Loucy (cell line): ENCODE data around the gene LRIT3.
A peak's percentile ranks its signal among the peaks of the same experiment; 100 is the strongest.

ENCODE experiments used
- H2AFZ ChIP-seq: fragments of 200-600 bp; sonication (generic); 2 replicates; pipeline ENCODE4 v1.6.0; 2016; ENCODE audit warnings: antibody characterized with exemption, mild to moderate bottlenecking, low read length, moderate library complexity
- H3F3A ChIP-seq: fragments of 200-600 bp; 2 replicates; pipeline ENCODE4 v1.6.0; 2016; ENCODE audit warnings: antibody characterized with exemption, low read depth, mild to moderate bottlenecking
- H3K27me3 ChIP-seq: fragments of 200-600 bp; sonication (generic); 2 replicates; pipeline ENCODE4 v1.6.1; 2014; ENCODE audit warnings: low read length, mild to moderate bottlenecking; ENCODE audit not compliant: insufficient read depth, poor library complexity, severe bottlenecking
- H3K36me3 ChIP-seq: fragments of 200-600 bp; sonication (generic); 2 replicates; pipeline ENCODE4 v1.6.1; 2016; ENCODE audit warnings: low read length; ENCODE audit not compliant: insufficient read depth
- H3K4me1 ChIP-seq: fragments of 200-600 bp; sonication (generic); 2 replicates; pipeline ENCODE4 v1.5.1; 2014; ENCODE audit warnings: low read length, mild to moderate bottlenecking; ENCODE audit not compliant: insufficient read depth, poor library complexity, severe bottlenecking
- H3K4me2 ChIP-seq: fragments of 200-600 bp; sonication (generic); 2 replicates; pipeline ENCODE4 v1.6.0; 2014; ENCODE audit warnings: antibody characterized with exemption, low read length, low read depth, mild to moderate bottlenecking; ENCODE audit not compliant: poor library complexity, severe bottlenecking
- H3K4me3 ChIP-seq: fragments of 200-600 bp; sonication (generic); 2 replicates; pipeline ENCODE4 v1.5.1; 2014; ENCODE audit warnings: low read length, mild to moderate bottlenecking, mixed read lengths; ENCODE audit not compliant: poor library complexity, severe bottlenecking
- H3K79me2 ChIP-seq: fragments of 200-600 bp; sonication (generic); 2 replicates; pipeline ENCODE4 v1.6.1; 2014; ENCODE audit warnings: low read length; ENCODE audit not compliant: insufficient read depth
- H3K9ac ChIP-seq: fragments of 200-600 bp; sonication (generic); 2 replicates; pipeline ENCODE4 v1.6.0; 2014; ENCODE audit warnings: mild to moderate bottlenecking, low read depth, low read length, moderate library complexity; ENCODE audit not compliant: poor library complexity, severe bottlenecking
- H3K9me2 ChIP-seq: fragments of 200-600 bp; sonication (generic); replicated peaks from 2 replicates; pipeline ENCODE4 v1.6.1; 2016; ENCODE audit warnings: low read depth, low read length, mixed read lengths
- H3K9me3 ChIP-seq: fragments of 200-600 bp; sonication (generic); 2 replicates; pipeline ENCODE4 v1.6.1; 2014; ENCODE audit warnings: mild to moderate bottlenecking, antibody characterized with exemption, low read length, low read depth; ENCODE audit not compliant: insufficient read depth
- H4K20me1 ChIP-seq: fragments of 200-600 bp; sonication (generic); 2 replicates; pipeline ENCODE4 v1.6.0; 2014; ENCODE audit warnings: antibody characterized with exemption, low read length, mild to moderate bottlenecking; ENCODE audit not compliant: insufficient read depth, poor library complexity, severe bottlenecking
- EZH2phosphoT487 ChIP-seq: fragments of 200-600 bp; IDR thresholded peaks from 2 replicates; pipeline ENCODE4 v1.6.1; 2018; ENCODE audit warnings: antibody characterized with exemption, mild to moderate bottlenecking, moderate library complexity, borderline replicate concordance
- TF ChIP-seq, protein P1 (sequence below): fragments of 200-600 bp; sonication (generic); conservative IDR thresholded peaks from 2 replicates; pipeline ENCODE4 v1.5.1; 2014; ENCODE audit warnings: mild to moderate bottlenecking, antibody characterized with exemption, low read length

LRIT3 gene

DNA sequence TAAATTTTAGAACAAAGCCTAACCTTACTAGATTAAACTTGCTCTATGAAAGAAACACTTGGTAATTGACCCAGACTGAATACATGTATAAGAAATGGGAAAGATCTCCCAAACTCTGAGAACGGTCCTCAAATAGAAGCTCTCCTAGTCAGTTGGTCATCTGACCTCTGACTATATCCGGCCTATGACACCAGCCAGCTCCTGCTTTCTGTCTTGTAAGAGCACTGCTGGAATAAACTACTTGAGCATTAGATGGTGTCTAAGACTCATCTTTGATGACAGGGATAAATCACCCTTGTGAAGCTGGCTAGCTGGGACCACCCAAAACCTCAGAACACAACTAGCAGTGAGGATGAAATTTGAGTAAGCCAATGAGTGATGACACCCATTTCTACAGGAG lies 24.2 kb downstream of the LRIT3 start:
- Histone ChIP-seq H3F3A (no peaks in the 10 kb centered on the region), H2AFZ (no peak overlapping the region), H3K9ac (no peak overlapping the region)

DNA sequence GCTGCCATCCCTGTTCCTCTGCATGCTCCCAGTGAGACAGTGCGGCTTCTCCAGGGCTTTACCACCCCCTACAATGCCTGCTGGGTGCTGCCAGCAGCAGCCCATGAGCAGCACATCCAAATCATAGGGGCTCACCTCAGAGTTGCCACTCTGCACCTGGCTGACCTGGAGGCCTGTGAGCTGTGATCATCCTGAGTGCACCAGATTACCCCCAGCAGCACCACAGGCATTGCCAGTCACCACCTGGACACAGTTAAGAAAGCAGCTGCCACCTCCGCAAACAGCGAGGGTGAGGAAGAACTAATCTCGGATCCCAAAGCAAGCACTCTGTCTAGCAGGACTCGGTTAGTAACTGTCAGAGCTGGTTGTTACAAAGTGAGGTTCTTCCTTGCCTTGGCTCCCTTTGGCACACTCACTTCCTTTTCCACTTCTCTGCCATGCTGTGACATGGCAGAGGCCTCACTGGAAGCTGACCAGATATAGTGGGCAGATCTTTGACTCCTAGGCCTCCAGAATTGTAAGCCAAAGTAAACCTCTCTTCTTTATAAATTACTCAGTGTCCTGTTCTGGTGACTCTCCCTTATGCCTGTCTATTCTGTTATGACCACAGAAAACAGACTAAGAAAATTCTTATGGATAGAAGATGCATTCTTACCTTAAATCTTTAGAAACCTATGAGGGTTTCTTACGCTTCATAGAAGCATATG lies 25.2 kb downstream of the LRIT3 start:
- H3K9me3 ChIP-seq, result no peaks in the 10 kb centered on the region
- no peaks in the 10 kb centered on the region for H3K36me3 ChIP-seq
- no peak overlapping the region for H3K9ac ChIP-seq
- no peaks in the 10 kb centered on the region for H3F3A ChIP-seq
- H2AFZ ChIP-seq, result no peak overlapping the region
- no peaks in the 10 kb centered on the region for H3K27me3 ChIP-seq
- no peaks in the 10 kb centered on the region for H4K20me1 ChIP-seq
- no peak overlapping the region for H3K4me2 ChIP-seq
- TF ChIP-seq, protein P1, sequence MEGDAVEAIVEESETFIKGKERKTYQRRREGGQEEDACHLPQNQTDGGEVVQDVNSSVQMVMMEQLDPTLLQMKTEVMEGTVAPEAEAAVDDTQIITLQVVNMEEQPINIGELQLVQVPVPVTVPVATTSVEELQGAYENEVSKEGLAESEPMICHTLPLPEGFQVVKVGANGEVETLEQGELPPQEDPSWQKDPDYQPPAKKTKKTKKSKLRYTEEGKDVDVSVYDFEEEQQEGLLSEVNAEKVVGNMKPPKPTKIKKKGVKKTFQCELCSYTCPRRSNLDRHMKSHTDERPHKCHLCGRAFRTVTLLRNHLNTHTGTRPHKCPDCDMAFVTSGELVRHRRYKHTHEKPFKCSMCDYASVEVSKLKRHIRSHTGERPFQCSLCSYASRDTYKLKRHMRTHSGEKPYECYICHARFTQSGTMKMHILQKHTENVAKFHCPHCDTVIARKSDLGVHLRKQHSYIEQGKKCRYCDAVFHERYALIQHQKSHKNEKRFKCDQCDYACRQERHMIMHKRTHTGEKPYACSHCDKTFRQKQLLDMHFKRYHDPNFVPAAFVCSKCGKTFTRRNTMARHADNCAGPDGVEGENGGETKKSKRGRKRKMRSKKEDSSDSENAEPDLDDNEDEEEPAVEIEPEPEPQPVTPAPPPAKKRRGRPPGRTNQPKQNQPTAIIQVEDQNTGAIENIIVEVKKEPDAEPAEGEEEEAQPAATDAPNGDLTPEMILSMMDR, result no peak
- TF ChIP-seq EZH2phosphoT487, result no peak
- H3K9me2 ChIP-seq, result no peaks in the 10 kb centered on the region
- H3K4me1 ChIP-seq, result no peaks in the 10 kb centered on the region
- no peak overlapping the region for H3K4me3 ChIP-seq
- no peaks in the 10 kb centered on the region for H3K79me2 ChIP-seq

More for the DNA sequence above, 24.2 kb downstream of the LRIT3 start:
- Histone ChIP-seq H3K27me3 (no peaks in the 10 kb centered on the region), H3K4me3 (no peak overlapping the region), H3K9me3 (no peaks in the 10 kb centered on the region), H3K36me3 (no peaks in the 10 kb centered on the region), H4K20me1 (no peaks in the 10 kb centered on the region), H3K4me1 (no peaks in the 10 kb centered on the region), H3K9me2 (no peaks in the 10 kb centered on the region), H3K79me2 (no peaks in the 10 kb centered on the region), H3K4me2 (no peak overlapping the region)
- no peak for TF ChIP-seq EZH2phosphoT487
- TF ChIP-seq, protein P1, result no peak

DNA sequence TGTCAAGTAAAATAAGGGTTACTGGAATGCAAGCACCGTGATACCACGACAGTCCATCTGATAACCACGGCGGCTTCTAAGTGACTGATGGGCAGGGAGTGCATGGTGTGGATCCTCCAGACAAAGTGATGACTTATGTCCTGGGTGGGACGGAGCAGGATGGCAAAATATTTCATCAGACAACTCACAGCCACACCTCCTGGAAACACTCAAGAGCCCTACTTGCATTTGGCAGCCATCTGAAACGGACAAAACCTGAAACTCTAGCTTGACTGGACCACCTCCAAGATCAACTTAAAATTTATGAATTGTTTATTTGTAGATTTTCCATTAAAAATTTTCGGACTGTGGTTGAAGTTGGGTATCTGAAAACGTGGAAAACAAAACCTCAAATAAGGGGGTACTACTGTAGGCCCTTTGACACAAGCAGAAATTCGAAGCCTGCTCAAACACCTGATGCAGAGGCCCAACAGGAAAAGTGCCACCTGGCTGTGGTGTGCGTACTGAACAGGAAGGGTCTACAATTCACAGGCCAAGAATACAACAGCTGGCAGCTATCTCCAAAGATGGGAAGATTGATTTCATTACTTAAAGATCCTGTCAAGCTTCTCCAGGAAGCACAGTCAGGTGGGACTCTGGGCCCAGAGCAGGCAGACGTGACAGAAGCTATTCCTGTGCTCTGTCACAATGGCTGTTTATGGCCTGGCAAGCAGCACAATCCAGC lies 26.0 kb downstream of the LRIT3 start:
- Histone ChIP-seq H3K9me2 (no peaks in the 10 kb centered on the region), H3K9me3 (no peaks in the 10 kb centered on the region), H3K27me3 (no peaks in the 10 kb centered on the region), H3K9ac (no peak overlapping the region), H4K20me1 (no peaks in the 10 kb centered on the region), H3F3A (no peaks in the 10 kb centered on the region), H3K79me2 (no peaks in the 10 kb centered on the region), H3K4me1 (no peaks in the 10 kb centered on the region), H3K36me3 (no peaks in the 10 kb centered on the region), H2AFZ (peak overlapping the region; percentile 6; the same call in 1 of the 2 replicates), H3K4me2 (no peak overlapping the region), H3K4me3 (no peak overlapping the region)
- TF ChIP-seq, protein P1, result no peak
- TF ChIP-seq EZH2phosphoT487, result no peak
